Hepatic stellate cell (primary cell): Measurements from ENCODE around the gene BMP2.

ENCODE experiments used
- DNase-seq: peaks from one replicate; pipeline ENCODE4 v3.0.0; 2011; ENCODE audit warnings: low spot score

Gene BMP2

DNA sequence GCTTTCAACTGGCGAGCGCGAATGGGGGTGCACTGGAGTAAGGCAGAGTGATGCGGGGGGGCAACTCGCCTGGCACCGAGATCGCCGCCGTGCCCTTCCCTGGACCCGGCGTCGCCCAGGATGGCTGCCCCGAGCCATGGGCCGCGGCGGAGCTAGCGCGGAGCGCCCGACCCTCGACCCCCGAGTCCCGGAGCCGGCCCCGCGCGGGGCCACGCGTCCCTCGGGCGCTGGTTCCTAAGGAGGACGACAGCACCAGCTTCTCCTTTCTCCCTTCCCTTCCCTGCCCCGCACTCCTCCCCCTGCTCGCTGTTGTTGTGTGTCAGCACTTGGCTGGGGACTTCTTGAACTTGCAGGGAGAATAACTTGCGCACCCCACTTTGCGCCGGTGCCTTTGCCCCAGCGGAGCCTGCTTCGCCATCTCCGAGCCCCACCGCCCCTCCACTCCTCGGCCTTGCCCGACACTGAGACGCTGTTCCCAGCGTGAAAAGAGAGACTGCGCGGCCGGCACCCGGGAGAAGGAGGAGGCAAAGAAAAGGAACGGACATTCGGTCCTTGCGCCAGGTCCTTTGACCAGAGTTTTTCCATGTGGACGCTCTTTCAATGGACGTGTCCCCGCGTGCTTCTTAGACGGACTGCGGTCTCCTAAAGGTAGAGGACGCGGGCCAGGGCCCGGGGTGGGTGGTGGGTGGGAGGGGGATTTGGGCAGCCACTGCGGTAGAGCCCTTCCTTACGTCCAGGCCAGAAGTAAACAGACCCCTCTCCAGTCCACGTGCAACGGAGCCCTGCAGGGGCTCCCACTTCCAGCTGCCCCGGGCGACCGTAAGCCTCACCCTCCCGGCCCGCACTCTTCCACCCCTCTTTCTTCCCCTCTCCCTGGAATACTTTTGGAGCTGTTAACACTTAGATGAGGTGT lies 998 bp downstream of the BMP2 start:
- DNase-seq = peak; percentile 32

DNA sequence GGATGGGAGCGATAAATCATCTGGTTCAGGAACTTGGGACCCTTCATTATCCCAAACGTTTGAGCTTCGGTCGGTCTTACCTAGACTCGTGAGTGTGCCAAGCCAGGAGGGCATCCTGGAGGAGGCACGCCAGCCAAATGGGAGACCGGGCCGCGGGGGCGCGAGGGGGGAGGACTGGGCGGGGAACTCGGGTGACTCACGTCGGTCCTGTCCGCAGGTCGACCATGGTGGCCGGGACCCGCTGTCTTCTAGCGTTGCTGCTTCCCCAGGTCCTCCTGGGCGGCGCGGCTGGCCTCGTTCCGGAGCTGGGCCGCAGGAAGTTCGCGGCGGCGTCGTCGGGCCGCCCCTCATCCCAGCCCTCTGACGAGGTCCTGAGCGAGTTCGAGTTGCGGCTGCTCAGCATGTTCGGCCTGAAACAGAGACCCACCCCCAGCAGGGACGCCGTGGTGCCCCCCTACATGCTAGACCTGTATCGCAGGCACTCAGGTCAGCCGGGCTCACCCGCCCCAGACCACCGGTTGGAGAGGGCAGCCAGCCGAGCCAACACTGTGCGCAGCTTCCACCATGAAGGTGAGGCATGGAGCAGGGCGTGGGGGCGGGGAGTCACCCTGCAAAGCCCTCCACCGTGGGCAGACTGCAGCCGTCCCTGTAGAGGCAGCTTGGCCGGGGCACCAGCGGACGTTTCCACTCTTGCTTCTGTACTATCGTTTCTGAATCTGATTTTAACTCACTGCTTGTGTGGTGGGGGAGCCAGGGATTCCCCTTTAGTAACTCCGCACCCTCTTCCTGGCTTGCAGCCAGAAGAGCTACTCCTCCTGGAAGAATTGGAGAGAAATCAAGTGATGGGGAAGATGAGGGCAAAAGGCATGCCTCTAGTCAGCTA lies 2.7 kb downstream of the BMP2 start:
- peak; percentile 38 for DNase-seq

DNA sequence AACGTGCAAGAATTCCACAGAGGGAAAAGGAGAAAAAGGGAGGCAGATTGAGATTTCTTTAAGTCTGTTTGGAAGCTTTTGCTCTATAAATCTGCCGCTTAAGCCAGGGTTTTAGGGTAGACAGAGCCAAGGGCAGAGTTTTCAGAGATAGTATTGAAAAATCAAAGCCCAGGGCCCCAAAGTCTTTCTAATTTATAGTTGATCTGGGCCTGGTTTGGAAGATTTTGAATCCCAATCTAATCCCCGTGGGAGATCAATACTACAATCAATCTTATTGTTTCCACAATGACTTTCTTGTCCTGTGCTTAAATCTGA lies 3.3 kb downstream of the BMP2 start:
- DNase-seq = no peak

DNA sequence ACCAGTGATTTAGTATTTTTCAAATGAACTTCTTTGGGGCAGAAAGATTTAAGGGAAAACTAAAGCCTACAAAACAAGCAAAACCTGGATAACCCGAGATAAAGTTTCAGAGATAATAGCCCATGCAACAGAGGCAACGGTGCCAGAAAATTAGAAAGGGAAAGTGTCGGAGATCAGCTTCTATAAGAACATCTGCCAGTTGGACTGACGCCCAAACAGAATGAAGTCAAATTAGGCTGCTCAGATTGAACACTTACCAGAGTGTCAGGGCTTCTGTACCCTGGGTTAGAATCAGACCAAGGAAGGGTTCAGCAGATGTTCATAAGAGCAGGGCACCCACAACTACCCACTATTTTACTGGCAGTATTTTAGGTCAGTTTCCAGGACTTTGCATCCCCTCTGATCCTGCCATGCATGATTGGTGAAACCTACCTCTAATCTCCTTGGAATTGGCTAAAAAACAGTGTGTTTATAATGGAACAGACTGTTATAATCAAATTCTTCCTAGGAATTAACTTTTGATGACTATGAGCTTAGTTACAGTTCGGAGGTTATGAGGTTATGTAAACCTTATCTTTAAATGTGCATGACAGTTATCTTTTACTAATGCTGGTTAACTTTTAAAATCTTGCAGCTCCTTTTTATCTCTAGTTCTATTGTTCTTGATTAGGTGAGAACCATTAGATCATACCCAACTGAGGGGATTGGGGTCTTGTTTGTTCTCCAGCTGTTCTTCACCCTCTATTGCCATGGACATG lies 13.1 kb downstream of the BMP2 start:
- no peak for DNase-seq

DNA sequence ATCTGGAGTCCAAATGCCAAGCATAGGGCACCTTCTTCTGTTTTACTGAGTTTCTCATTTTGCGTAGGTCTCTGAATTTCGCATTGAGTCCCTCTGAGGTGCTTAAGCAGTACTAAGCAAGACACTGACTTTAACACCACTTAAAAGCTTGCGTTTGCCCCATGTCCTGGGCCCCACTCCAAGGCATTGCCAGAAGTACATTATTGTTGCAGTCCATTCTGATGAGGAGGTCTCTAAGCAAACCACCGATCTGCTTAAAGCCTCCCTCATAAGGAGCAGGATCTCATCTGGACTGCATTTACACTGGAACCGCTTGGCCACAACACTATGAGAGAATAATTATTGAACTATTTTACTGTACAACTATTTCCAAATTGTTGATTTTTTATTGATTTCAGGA lies 16.3 kb downstream of the BMP2 start:
- no peak for DNase-seq

DNA sequence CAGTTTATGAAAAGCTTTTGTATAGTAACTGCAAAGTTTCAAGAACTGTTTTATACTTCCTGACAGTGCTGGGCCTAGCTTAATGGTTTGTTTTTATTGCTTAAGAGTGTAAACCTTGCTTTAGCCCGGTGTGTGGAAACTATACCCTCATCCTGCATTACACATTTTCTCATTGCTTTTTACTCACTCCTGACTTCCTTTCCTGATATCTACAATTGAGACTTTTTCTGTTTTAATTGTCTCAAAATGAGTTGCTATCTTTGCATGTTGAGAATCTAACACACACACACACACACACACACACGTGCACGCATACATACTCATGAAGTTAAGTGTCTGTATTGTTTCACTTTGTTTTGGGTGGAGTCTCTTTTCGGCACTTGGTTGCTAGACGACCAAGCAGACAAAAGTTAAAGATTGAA lies 16.7 kb downstream of the BMP2 start:
- no peak for DNase-seq

DNA sequence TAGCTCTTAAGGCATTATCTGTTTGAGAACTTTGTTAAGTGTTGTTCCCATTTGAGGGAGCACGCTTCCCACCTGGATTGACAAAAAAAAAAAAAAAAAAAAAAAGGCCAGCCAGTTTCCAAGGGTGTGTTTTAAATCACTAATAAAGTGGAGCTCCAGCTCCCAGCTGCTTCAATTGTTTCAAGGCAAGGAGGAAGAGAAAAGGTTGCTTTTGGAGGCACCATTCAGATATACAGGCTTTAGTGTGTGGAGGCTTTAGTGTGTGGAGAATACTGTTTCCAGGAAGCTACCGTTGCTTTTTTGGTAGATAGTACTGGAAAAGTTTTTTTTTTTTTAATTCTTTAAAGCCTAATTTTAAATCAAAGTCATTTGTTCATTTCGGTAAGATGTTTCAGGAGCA lies 17.3 kb downstream of the BMP2 start:
- DNase-seq = no peak

DNA sequence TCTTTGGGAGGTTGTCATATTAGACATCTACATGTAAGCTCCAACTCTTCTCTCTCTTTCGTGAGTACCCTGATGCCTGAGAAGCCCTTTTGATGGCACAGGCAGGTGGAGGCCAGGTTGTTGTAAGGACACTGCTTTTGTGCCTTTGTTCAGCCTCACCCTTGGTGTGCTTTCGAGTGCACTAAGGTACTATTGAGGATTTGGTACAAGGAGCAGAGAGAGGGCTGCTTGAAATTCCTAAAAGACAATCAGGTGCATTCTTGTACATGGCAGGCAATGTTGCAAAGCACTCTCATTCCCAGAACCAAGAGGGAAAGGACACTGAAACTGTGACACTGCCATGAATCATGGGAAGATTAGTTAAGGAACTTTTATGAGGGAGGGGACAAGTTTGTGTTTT lies 19.1 kb downstream of the BMP2 start:
- DNase-seq = no peak

DNA sequence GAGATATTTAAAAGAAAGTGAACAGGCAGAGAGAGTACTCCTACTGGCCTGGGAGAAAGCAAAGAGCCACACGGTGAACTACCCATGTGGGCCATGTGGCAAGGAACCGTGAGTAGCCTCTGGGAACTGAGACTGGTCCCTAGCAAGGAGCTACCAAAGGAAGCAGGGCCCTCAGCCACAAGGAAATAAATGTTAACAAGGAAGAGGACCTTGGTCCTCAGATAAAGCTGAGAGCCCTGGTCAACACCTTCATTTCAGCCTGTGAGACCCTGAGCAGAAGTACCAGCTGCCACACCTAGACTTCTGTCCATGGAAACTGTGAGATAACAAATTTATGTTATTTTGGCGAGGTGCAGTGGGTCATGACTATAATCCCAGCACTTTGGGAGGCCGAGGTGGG lies 25.3 kb downstream of the BMP2 start:
- DNase-seq = no peak

DNA sequence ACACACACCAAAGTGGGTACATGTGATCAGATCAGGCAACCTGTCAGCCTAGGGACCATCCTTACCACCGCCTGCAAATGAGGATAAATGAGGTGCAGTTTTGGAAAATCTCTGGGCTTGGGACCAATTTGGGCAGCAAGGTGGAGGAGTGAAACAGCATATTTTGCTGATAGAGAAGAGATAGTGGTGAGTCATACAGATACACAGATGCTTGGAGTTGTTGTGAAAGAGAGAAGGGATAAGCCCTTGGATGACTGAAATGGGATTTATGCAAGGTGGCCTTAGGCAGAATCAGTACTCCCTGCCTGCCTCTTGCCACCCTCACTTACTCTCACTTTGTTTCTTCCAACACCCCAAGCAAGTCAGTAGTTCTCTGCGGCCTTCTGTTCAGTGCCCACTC lies 34.7 kb downstream of the BMP2 start:
- no peak for DNase-seq

DNA sequence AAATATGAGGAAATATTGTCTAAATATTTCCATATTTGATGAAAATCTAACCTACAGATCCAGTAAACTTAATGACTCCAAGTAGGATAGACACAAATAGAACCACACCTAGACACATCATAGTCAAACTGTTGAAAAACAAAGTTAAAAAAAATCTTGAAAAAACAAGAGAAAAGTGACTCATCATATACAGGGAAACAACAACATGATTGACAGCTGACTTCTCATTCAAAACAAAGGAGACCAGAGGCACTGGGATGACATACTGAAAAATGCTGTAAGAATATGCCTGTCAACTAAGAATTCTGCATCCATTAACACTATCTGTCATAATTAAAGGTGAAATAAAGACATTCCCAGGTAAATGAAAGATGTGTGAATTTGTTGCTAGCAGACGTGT lies 38.8 kb downstream of the BMP2 start:
- DNase-seq = no peak

DNA sequence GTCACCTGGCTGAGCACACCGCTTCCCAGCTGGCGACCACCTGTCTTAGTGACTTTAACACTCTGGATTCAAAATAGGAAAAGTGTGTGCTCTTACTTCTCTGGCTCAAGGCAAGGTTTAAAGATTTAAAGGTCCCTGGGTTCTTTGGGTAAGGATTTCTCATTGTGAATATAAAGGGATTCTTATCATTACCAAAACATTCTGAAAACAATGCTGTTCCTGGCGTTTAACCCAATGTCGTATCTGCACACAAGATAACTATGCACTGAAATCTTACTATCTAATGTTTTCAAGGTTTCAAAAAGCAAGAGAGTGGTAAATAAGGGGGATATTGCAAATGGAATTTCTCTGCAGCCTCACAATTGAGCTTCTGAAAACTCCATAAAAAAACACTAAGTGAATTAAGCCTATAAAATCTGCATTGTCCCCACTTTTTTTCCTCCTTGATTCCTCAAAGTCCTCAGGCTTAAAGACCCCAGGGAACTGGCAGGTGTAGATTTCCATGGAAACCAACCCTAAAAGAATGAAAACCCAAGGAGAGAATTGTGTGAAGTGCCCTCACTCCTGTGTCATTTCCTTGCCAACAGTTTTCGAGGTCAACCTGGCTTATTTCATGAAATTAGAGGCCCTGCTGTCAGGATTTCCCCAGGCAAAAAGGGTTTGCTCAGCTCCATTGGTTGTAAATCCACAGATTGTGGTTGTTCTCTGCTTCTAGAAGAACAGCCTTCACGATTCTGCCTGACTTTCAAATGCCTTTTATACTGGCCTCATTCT lies 44.0 kb downstream of the BMP2 start:
- no peak for DNase-seq

DNA sequence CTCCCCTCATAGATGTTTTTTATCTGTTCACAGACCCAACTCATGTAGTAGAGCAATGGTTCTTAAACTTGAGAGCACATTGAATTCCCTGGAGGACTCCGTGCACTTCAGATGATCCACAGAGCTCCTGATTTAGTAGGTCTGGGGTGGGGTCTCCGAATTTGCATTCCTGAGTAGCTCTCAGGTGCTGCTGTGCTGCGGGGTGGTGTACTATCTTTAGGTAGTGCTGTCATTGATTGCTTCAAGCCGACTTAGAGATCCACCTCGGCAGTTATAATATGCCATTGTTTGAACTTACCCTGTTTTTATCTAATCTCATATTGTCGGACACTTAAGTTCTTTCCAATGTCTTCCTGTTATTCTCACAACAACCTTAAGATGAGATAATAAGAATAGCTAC lies 45.0 kb downstream of the BMP2 start:
- DNase-seq = no peak

DNA sequence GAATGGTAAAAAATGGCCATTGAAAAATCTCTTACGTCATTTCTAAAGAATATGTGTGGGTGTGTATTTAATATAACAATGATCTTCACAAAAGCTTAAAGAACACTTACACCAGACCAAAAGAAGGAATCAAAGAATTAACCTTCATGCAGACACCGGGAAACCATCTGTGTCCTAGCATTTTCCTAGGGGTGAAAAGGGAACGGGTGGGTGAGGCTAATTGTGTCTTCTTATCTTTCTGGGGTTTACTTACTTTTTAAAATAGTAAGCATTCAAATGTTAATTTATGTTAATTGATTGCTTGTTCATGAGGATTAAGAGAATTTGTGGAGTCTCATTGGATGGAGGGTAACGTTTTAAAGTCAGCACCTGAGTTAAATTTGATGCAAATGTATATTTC lies 47.5 kb downstream of the BMP2 start:
- no peak for DNase-seq

DNA sequence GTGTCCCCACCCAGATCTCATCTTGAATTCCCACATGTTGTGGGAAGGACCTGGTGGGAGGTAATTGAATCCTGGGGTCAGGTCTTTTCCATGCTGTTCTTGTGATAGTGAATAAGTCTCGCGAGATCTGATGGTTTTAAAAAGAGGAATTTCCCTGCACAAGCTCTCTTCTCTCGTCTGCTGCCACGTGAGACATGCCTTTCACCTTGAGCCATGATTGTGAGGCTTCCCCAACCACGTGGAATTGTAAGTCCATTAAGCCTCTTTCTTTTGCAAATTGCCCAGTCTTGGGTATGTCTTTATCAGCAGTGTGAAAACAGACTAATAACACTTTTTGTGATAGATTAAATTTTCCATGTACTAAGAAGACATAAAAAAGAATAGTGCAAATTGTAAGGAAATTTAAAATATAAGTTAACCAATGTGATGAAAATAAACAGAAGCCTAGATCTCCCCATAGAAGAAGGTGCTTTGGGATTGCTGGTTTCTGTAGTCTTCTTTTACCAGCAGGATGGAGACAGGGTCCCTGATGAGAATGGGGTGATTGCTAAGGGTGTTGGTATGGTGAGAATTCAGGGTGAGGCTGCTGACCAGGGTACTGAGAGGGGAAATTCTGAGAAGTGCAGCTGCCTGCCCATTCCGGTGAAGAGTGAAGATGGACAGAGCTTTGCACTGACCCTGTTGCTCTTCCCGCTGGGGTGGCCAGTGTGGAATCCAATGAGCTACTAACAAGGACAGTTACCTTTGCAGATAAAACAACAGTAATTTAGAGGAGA lies 50.7 kb downstream of the BMP2 start:
- DNase-seq = no peak

DNA sequence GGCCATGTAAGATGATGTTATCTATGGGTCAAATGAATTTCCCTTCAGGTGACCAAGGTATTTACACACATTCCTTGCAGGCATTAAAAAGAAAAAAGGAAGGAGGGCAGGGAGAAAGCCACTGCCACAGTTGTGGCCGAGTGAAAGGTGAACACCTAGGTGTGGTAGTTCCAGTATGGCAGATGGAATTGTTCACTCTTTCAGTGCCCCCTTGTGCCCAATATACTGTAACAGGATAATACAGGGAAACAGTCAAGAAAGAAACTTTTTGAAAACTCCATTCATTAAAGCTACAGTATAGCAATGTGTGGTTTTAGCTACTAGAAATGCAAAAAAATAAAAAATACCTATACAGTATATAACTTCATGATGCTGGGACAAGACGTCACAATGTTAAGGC lies 52.1 kb downstream of the BMP2 start:
- DNase-seq = no peak

DNA sequence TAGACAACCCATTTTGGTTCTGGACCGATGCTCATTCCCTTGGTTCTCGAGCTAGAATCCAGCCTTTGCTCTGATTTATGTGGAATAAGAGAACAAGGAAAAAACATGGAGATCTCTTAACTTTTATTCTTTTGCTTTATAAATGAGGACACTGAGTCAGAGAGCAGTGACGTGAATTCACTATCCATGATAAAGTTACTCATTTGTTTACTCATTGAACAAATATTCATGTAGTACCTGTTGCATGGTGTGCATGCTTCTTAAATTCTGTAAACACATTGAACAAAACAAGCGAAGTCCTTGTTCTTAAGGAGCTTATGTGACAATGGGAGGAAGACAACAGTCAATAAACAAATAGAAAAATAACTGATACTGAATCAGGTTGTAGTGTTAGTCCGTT lies 56.9 kb downstream of the BMP2 start:
- DNase-seq = no peak

DNA sequence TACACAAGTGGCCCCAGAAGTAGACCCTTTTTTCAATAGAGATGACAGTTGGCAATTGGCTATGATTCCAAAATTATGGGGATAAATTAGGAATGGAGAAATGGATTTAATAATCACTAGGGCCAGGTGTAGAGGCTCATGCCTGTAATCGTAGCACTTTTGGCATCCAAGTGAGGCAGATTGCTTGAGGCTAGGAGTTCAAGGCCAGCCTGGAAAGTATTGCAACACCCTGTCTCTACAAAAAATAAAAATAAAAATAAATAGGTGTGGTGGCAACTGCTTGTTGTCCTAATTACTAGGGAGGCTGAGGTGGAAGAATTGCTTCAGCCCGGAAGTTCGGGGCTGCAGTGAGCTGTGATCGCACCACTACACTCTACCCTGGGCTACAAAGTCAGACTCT lies 60.0 kb downstream of the BMP2 start:
- DNase-seq = no peak

DNA sequence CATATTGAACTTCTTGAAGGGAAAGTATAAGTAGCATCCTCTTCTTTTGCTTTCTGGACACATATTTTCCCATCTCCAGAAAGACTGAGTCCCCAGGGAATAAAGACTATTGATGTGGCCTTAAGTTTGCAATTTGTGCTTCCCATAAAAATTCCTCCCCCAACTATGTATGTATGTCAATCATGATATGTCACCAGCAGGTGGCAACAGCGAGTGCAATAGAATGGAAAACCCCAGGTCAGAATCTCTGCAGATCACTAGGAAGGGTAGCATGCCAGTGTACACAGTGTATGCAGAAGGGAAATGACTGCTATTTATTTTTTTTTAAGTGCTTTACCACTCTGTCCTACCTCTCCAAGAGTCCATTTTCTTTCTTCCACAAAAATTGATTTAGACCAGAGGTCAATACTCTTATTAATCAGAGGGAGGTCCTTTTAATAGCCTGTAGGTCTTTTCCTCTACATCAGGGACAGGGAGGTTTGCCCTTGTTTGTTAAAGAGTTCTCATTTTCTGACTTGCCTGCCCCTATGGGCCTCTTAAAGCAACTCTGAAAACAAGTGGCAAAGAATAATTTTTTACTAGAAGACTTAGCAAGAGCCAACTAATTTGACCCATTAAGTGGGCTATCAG lies 61.4 kb downstream of the BMP2 start:
- DNase-seq = peak; percentile 16

DNA sequence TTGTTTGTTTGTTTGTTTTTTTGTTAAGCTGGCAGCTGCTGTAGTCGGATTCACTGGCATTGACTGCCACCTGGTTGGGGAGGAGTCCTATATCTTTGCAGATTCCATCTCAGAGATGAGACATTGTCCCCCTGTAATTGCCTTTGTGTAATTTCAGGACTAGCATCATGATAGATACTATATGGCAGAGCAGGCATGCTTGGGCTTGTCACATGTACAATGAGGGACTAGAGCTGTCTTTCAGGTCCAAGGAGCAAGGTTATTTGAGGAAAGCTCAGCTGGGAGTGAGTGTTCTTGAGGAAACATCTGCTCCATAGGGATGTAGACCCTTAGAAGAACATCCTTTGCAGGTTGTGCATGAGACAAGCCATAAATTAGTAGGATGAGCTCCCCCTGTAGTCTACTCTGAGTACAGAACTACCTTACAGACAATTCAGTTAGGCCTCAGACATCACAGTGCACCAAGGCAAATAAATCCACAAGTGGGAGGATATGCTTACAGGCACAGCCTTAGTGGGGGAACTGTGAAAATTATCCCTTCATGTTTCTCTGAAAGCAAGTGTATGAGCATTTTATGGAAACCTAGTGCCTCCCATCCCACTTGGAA lies 62.1 kb downstream of the BMP2 start:
- DNase-seq = no peak
